HAP-1 (cell line): ENCODE results near the gene LONP2.
"Not testable (repeated sequence)": the region's sequence is repeated elsewhere in the genome, so short reads cannot be mapped to it uniquely, and the experiment has no call there.

Source experiments
- DNase-seq, 2 experiments: peaks; one replicate each; pipeline ENCODE4 v3.0.0-alpha.2; 2016 to 2020; ENCODE audit warnings: low spot score in 2 of 2
- H3K27me3 ChIP-seq: fragments of 250-450 bp; sonication (Bioruptor Pico); 2 replicates; pipeline ENCODE4 v1.5.1; 2020; ENCODE audit warnings: low read depth, mild to moderate bottlenecking, moderate library complexity
- H3K36me3 ChIP-seq: fragments of 250-450 bp; sonication (Bioruptor Pico); replicated peaks from 2 replicates; pipeline ENCODE4 v1.5.1; 2020; ENCODE audit warnings: mild to moderate bottlenecking
- H3K4me1 ChIP-seq: fragments of 250-450 bp; sonication (Bioruptor Pico); 2 replicates; pipeline ENCODE4 v1.5.1; 2020; ENCODE audit warnings: mild to moderate bottlenecking
- H3K4me3 ChIP-seq: fragments of 250-450 bp; sonication (Bioruptor Pico); 2 replicates; pipeline ENCODE4 v1.5.1; 2020; ENCODE audit warnings: mild to moderate bottlenecking, moderate library complexity
- H3K9me3 ChIP-seq: fragments of 250-450 bp; sonication (Bioruptor Pico); 2 replicates; pipeline ENCODE4 v1.5.1; 2020; ENCODE audit warnings: mild to moderate bottlenecking, moderate library complexity
- in situ Hi-C: fragments of 300-500 bp; cut with MboI; formaldehyde crosslinking; loops from 3 replicates; pipeline ENCODE4 v1.14.3; 2020; ENCODE audit warnings: low sequenced_read_pairs, inconsistent platforms, mixed read lengths

LONP2 gene

DNA sequence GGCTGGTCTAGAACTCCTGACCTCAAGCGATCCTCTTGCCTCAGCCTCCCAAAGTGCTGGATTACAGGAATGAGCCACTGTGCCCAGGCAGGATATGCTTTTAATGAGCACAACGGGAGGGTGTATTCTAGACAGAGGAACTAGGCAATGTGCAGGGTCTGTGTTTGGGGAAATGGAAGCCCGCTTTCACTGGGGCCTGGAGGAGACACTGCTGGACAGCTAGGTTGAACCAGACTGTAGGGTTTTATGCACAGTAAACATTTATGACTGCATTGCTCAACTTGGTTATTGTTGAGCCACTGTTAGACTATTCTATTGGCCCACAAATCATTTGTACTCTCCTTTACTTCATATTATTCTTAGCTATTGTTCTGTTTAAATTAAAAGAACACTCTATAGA lies 151.3 kb downstream of the LONP2 start:
- no peak for DNase-seq
- Histone ChIP-seq H3K4me3 (no peak overlapping the region), H3K9me3 (no peaks in the 10 kb centered on the region), H3K27me3 (no peaks in the 10 kb centered on the region), H3K4me1 (no peaks in the 10 kb centered on the region), H3K36me3 (no peaks in the 10 kb centered on the region)
- in situ Hi-C loops, result no loop called here

DNA sequence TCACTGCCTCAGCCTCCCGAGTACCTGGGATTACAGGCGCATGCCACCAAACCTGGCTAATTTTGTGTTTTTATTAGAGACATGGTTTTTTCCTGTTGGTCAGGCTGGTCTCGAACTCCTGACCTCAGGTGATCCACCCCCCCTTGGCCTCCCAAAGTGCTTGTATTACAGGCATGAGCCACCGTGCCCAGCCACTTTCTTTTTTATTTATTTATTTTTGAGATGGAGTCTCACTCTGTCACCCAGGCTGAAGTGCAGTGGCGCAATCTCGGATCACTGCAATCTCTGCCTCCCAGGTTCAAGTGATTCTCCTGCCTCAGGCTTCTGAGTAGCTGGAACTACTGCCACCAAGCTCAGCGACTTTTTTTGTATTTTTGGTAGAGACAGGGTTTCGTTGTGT lies 158.4 kb downstream of the LONP2 start:
- H3K27me3 ChIP-seq, H3K36me3 ChIP-seq, H3K4me1 ChIP-seq, in situ Hi-C loops, H3K9me3 ChIP-seq, DNase-seq, H3K4me3 ChIP-seq: not testable (repeated sequence)

DNA sequence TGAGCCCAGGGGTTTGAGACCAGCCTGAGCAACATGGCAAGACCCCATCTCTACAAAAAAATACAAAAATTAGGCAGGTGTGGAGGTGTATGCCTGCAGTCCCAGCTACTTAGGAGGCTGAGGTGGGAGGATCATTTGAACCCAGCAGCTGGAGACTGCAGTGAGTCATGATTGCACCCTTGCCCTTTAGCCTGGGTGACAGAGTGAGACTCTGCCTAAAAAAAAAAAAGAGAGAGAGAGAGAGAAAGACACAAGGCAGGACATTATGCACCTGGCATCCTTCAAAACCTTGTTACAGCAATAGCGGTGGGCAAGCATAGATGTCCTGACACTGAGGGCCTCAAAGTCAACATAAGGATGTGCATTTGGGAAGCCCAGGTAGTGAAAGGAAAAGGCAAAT lies 161.1 kb downstream of the LONP2 start:
- H3K27me3 ChIP-seq, result no peaks in the 10 kb centered on the region
- no peak for DNase-seq
- no peaks in the 10 kb centered on the region for H3K9me3 ChIP-seq
- no peaks in the 10 kb centered on the region for H3K36me3 ChIP-seq
- H3K4me1 ChIP-seq, result no peaks in the 10 kb centered on the region
- H3K4me3 ChIP-seq, result no peak overlapping the region
- in situ Hi-C loops, result no loop called here

DNA sequence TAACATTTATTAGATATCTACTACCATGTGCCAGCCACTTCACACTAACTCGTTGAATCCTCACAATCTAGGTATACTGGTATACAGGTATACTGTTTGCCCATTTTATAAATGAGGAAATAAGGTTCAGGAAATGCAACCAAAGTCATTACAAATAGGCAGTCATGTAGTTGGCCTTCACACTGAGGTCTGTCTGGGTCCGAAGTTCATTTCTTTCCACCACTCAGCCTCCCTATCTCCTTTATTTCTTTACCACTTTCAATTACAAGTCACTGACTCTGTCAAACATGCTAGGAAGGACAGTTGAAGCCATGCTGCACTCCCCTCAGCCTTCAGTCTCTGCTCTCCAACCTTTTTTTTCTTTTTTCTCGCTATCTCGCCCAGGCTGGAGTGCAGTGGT lies 161.8 kb downstream of the LONP2 start:
- Histone ChIP-seq H3K9me3 (no peaks in the 10 kb centered on the region), H3K27me3 (no peaks in the 10 kb centered on the region), H3K36me3 (no peaks in the 10 kb centered on the region), H3K4me3 (no peak overlapping the region), H3K4me1 (no peaks in the 10 kb centered on the region)
- no peak for DNase-seq
- in situ Hi-C loops, result no loop called here
